ENCODE measurements around the gene DOCK4.

The DOCK4 gene

GRCh38 chr7:112192236-112193154 lies 13.7 kb downstream of the DOCK4 start:
- no peak for DNase-seq (ENCODE audit: low read depth in 2 of 2)

- DNase-seq (ENCODE audit: low read depth in 2 of 2), result no peak
Measured at GRCh38 chr7:112190120-112190519, 16.1 kb downstream of the DOCK4 start.

- no peak for DNase-seq (ENCODE audit: low read depth in 2 of 2)
Measured at GRCh38 chr7:112189691-112190090, 16.5 kb downstream of the DOCK4 start.

GRCh38 chr7:112188257-112188656 lies 17.9 kb downstream of the DOCK4 start:
- DNase-seq (ENCODE audit: low read depth in 2 of 2), result no peak

- no peak for DNase-seq (ENCODE audit: low read depth in 2 of 2)
Measured at GRCh38 chr7:112186300-112186699, 19.9 kb downstream of the DOCK4 start.

- no peak for DNase-seq (ENCODE audit: low read depth in 2 of 2)
Measured at GRCh38 chr7:112185005-112185834, 21.0 kb downstream of the DOCK4 start.

- DNase-seq (ENCODE audit: low read depth in 2 of 2), result no peak
Measured at GRCh38 chr7:112184455-112184854, 21.7 kb downstream of the DOCK4 start.

GRCh38 chr7:112183266-112183665 lies 22.9 kb downstream of the DOCK4 start:
- no peak for DNase-seq (ENCODE audit: low read depth in 2 of 2)

GRCh38 chr7:112182749-112183148 lies 23.4 kb downstream of the DOCK4 start:
- no peak for DNase-seq (ENCODE audit: low read depth in 2 of 2)

GRCh38 chr7:112180223-112180622 lies 26.0 kb downstream of the DOCK4 start:
- DNase-seq (ENCODE audit: low read depth in 2 of 2), result no peak

GRCh38 chr7:112176693-112177415 lies 29.3 kb downstream of the DOCK4 start:
- DNase-seq (ENCODE audit: low read depth in 2 of 2), result no peak

- no peak for DNase-seq (ENCODE audit: low read depth in 2 of 2)
Measured at GRCh38 chr7:112176241-112176640, 30.0 kb downstream of the DOCK4 start.

GRCh38 chr7:112174192-112174591 lies 32.0 kb downstream of the DOCK4 start:
- no peak for DNase-seq (ENCODE audit: low read depth in 2 of 2)

GRCh38 chr7:112173568-112173905 lies 32.7 kb downstream of the DOCK4 start:
- no peak for DNase-seq (ENCODE audit: low read depth in 2 of 2)

GRCh38 chr7:112172870-112173567 lies 33.2 kb downstream of the DOCK4 start:
- no peak for DNase-seq (ENCODE audit: low read depth in 2 of 2)

- no peak for DNase-seq (ENCODE audit: low read depth in 2 of 2)
Measured at GRCh38 chr7:112171673-112172072, 34.5 kb downstream of the DOCK4 start.

- no peak for DNase-seq (ENCODE audit: low read depth in 2 of 2)
Measured at GRCh38 chr7:112168915-112169314, 37.3 kb downstream of the DOCK4 start.

- DNase-seq (ENCODE audit: low read depth in 2 of 2), result no peak
Measured at GRCh38 chr7:112167147-112167546, 39.1 kb downstream of the DOCK4 start.

- no peak for DNase-seq (ENCODE audit: low read depth in 2 of 2)
Measured at GRCh38 chr7:112162784-112163506, 43.3 kb downstream of the DOCK4 start.

- no peak for DNase-seq (ENCODE audit: low read depth in 2 of 2)
Measured at GRCh38 chr7:112162142-112162766, 43.9 kb downstream of the DOCK4 start.
